Activated naive CD4-positive, alpha-beta T cell treated with anti-CD3 and anti-CD28 coated beads, Interleukin-2, amount 50 U/mL, for 72 hours (primary cell): Measurements from ENCODE around the gene COX6A2. TPM values are rescaled to one million over a fixed set of nuclear protein-coding genes. Genes with fewer than 3 reads are reported as not detected.

ENCODE experiments used
- ATAC-seq, 2 donors: fragments of 150-1000 bp; cut with Tn5 transposase; 2 replicates each; pipeline ENCODE4 v1.10.0; 2021; ENCODE audit warnings: mild to moderate bottlenecking in 2 of 2, moderate library complexity in 2 of 2
- DNase-seq, 2 donors: peaks; one replicate each; pipeline ENCODE4 v3.0.0; 2021 to 2022; ENCODE audit warnings: low spot score in 2 of 2
- H3K27ac Mint-ChIP-seq, 2 donors: one replicate each; pipeline ENCODE4 v1.8.0; 2022; ENCODE audit warnings: mild to moderate bottlenecking in 2 of 2, mixed read lengths in 2 of 2
- H3K36me3 Mint-ChIP-seq, 2 donors: one replicate each; pipeline ENCODE4 v1.8.0; 2022; ENCODE audit warnings: mixed read lengths in 2 of 2
- H3K9me3 Mint-ChIP-seq, 2 donors: one replicate each; pipeline ENCODE4 v1.8.0; 2022; ENCODE audit warnings: mixed read lengths in 2 of 2
- total RNA-seq, 2 donors: library from RNA; stranded (reverse); gene quantifications; one replicate each; pipeline ENCODE4 v1.2.3, GENCODE V29; 2022

Gene COX6A2
- total RNA-seq, 2 donors from 2014 or later: not detected

GRCh38 chr16:31404353-31405064, 23.7 kb downstream of the COX6A2 start:
- Mint-ChIP-seq H3K9me3 (peaks cover 5 to 7% of the 10 kb centered on the region in 2 donors), H3K27ac (no peak overlapping the region), H3K36me3 (peaks cover 6 to 7% of the 10 kb centered on the region in 2 donors)
- ATAC-seq (no peak), DNase-seq (no peak)

DNA sequence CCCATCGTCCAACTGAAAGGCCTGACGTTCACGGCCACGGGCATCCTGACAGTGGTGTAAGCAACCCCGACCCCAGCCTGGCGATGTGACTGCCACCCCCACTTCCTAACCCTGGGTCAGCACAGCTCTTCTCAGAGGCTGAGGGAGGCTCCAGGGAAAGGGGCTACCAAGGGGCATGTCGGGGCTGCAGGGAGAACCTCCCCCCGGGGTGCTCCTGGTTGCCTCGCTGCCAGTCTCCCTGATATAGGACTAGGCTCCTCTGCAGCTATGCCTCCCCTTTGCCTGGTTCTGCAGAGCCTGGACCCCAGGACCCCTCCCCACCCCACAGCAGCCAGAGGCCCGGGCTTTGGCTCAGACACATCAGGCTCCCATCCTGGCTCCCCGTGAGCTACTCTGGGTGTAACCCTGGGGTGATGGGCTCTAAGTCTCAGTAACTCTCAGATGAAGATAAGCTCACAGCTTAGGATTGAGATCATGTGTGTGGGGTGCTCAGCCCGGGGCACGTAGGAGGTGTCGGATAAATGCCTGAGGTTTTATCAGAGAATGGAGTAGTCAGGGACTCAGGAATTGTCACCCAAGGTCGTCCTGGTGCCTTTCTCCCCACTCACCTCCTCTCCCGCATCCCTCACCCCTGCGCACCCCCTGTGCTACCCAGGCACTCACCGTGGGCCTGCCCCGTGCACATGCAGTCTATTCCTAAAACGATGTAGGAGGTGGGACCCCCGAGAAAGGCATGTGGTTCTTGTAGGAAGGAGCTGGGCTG, 24.4 kb downstream of the COX6A2 start:
- H3K36me3 Mint-ChIP-seq: peaks cover 12% of the 10 kb centered on the region in 2 donors
- no peak for ATAC-seq
- peaks cover 5 to 11% of the 10 kb centered on the region in 2 donors for H3K9me3 Mint-ChIP-seq
- DNase-seq: no peak
- no peak overlapping the region for H3K27ac Mint-ChIP-seq

GRCh38 chr16:31402687-31403086, 25.5 kb downstream of the COX6A2 start:
- peaks cover 5 to 11% of the 10 kb centered on the region in 2 donors for H3K9me3 Mint-ChIP-seq
- peaks cover 12% of the 10 kb centered on the region in 2 donors for H3K36me3 Mint-ChIP-seq
- ATAC-seq (no peak), DNase-seq (no peak)
- no peak overlapping the region for H3K27ac Mint-ChIP-seq

DNA sequence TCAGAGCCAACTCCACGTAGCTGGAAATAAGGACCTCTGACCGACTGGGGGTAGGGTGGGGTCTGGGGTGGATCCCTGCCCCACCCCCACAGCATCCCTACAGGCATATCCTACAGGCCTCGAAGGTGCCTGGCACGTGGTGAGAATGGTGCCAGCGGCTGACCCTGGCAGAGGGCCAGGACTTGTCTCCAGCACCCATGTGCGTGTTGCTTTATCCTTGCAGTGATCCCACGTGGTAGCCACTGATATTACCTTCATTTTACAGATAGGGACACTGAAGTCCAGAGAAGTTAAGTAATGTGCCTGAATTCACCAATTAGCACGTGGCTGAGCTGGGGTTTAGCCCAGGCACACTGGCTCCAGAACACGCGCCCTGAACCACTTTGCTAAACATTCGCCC, 26.7 kb downstream of the COX6A2 start:
- no peak for ATAC-seq
- Mint-ChIP-seq H3K36me3 (peaks cover 12% of the 10 kb centered on the region in 2 donors), H3K9me3 (peaks cover 5 to 11% of the 10 kb centered on the region in 2 donors), H3K27ac (no peak overlapping the region)
- no peak for DNase-seq

GRCh38 chr16:31400191-31400590, 28.0 kb downstream of the COX6A2 start:
- peaks cover 12% of the 10 kb centered on the region in 2 donors for H3K36me3 Mint-ChIP-seq
- no peak for DNase-seq
- H3K9me3 Mint-ChIP-seq: peaks cover 5 to 11% of the 10 kb centered on the region in 2 donors
- peak in 1 of 2 donors; percentile 86 for ATAC-seq
- peak overlapping the region in 1 of 2 donors; percentile 86 for H3K27ac Mint-ChIP-seq

- DNase-seq (no peak), ATAC-seq (no peak)
- Mint-ChIP-seq H3K36me3 (peaks cover 12% of the 10 kb centered on the region in 2 donors), H3K9me3 (peaks cover 5 to 11% of the 10 kb centered on the region in 2 donors), H3K27ac (no peak overlapping the region)
These were observed 30.5 kb downstream of the COX6A2 start for GRCh38 chr16:31397701-31398100.

DNA sequence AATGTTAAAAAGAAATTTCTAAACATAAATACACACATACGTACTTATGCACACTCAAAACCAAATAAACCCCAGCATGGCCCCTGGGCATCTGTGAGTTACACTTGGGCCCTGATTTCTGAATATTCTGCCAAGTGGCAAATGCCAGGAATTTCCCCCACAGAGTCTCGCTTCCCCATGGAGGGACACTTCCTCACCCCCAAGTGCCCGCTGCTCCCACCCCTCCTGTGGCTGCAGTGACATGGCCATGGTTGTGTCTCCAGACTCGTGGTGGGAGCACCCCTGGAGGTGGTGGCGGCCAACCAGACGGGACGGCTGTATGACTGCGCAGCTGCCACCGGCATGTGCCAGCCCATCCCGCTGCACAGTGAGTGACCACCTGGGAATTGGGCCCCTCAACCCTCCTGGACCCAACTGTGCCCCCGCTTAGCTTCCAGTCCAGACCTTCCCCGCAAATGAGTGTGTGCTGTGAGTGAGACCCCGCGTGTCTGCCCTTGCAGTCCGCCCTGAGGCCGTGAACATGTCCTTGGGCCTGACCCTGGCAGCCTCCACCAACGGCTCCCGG, 31.0 kb downstream of the COX6A2 start:
- Mint-ChIP-seq H3K9me3 (peaks cover 5 to 11% of the 10 kb centered on the region in 2 donors), H3K36me3 (peaks cover 12% of the 10 kb centered on the region in 2 donors), H3K27ac (no peak overlapping the region)
- DNase-seq (no peak), ATAC-seq (no peak)

DNA sequence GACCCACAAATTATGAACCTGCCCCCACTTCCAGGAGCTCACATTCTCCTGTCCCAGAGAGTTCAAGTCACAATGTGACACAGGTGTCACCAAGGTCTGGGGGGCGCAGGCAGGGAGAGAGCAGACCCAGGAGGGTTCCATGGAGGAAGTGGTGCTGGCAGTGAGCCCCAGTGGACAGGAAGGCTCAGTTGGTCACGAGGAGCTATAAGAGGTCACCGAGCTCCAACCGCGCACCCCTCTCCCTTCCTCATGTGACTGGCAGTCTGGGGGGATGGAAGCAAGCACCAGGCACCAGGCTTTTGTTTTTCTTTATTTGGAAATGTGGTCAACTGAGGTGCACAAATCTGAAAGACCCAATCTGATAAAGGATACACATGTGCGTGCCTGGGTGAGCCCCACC, 32.5 kb downstream of the COX6A2 start:
- ATAC-seq: no peak
- H3K36me3 Mint-ChIP-seq: peaks cover 12% of the 10 kb centered on the region in 2 donors
- no peak for DNase-seq
- H3K27ac Mint-ChIP-seq: no peak overlapping the region
- H3K9me3 Mint-ChIP-seq: peaks cover 5 to 11% of the 10 kb centered on the region in 2 donors

- no peak for ATAC-seq
- no peak for DNase-seq
- Mint-ChIP-seq H3K9me3 (no peaks in the 10 kb centered on the region), H3K36me3 (no peaks in the 10 kb centered on the region), H3K27ac (peak within 1 kb of the TSS in 1 of 2 donors; percentile 92)
These were observed 35.1 kb downstream of the COX6A2 start, which contains the start of gene ITGAD for GRCh38 chr16:31393056-31393455. Gene ITGAD (plus strand): TSS chr16:31393335. CDS start chr16:31393361, 26 bp downstream.

- DNase-seq (no peak), ATAC-seq (no peak)
- Mint-ChIP-seq H3K9me3 (no peaks in the 10 kb centered on the region), H3K27ac (no peak overlapping the region), H3K36me3 (no peaks in the 10 kb centered on the region)
These were observed 37.6 kb downstream of the COX6A2 start for GRCh38 chr16:31390504-31391041.

GRCh38 chr16:31388535-31388934, 39.6 kb downstream of the COX6A2 start:
- Mint-ChIP-seq H3K36me3 (no peaks in the 10 kb centered on the region), H3K9me3 (no peaks in the 10 kb centered on the region), H3K27ac (no peak overlapping the region)
- ATAC-seq (no peak), DNase-seq (no peak)

- peak; percentile 93 to 95 for ATAC-seq
- Mint-ChIP-seq H3K36me3 (no peaks in the 10 kb centered on the region), H3K27ac (no peak overlapping the region), H3K9me3 (no peaks in the 10 kb centered on the region)
- DNase-seq: peak in 1 of 2 donors; percentile 13
These were observed 41.8 kb downstream of the COX6A2 start for GRCh38 chr16:31386157-31386984.

- DNase-seq (no peak), ATAC-seq (peak in 1 of 2 donors; percentile 8)
- H3K27ac Mint-ChIP-seq: no peak overlapping the region
- H3K9me3 Mint-ChIP-seq: no peaks in the 10 kb centered on the region
- no peaks in the 10 kb centered on the region for H3K36me3 Mint-ChIP-seq
These were observed 42.5 kb downstream of the COX6A2 start for GRCh38 chr16:31385680-31386079.

DNA sequence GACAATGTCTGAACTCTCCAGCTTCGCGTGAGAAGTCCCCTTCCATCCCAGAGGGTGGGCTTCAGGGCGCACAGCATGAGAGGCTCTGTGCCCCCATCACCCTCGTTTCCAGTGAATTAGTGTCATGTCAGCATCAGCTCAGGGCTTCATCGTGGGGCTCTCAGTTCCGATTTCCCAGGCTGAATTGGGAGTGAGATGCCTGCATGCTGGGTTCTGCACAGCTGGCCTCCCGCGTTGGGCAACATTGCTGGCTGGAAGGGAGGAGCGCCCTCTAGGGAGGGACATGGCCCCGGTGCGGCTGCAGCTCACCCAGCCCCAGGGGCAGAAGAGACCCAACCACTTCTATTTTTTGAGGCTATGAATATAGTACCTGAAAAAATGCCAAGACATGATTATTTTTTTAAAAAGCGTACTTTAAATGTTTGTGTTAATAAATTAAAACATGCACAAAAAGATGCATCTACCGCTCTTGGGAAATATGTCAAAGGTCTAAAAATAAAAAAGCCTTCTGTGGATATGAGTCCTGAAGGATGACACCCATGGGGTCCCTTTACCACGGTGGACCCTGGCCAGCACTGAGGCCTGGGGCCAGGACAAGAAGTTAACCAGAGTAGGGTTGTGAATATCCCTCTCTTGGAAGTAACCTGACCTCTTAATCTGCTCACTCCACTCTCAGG, 45.5 kb downstream of the COX6A2 start:
- no peaks in the 10 kb centered on the region for H3K36me3 Mint-ChIP-seq
- ATAC-seq (peak; percentile 42 to 64), DNase-seq (peak in 1 of 2 donors; percentile 75)
- no peaks in the 10 kb centered on the region for H3K9me3 Mint-ChIP-seq
- H3K27ac Mint-ChIP-seq: no peak overlapping the region

GRCh38 chr16:31380201-31380600, 48.0 kb downstream of the COX6A2 start:
- Mint-ChIP-seq H3K9me3 (no peaks in the 10 kb centered on the region), H3K36me3 (peaks cover 0 to 3% of the 10 kb centered on the region in 2 donors), H3K27ac (no peak overlapping the region)
- DNase-seq (no peak), ATAC-seq (no peak)
